ENCODE measurements around the gene GSTT2B.
"Not testable (repeated sequence)": the region's sequence is repeated elsewhere in the genome, so short reads cannot be mapped to it uniquely, and the experiment has no call there.

Gene GSTT2B

GRCh38 chr22:23984430-23984829 is 23.4 kb upstream of the GSTT2B start:
- DNase-seq = no peak

- DNase-seq = not testable (repeated sequence)
Measured at GRCh38 chr22:23980567-23980966, 19.6 kb upstream of the GSTT2B start.

GRCh38 chr22:23979557-23980240 is 18.7 kb upstream of the GSTT2B start, which contains the start of gene GSTT2:
Gene GSTT2, plus strand, starts transcription at chr22:23980134.
- DNase-seq = not testable (repeated sequence)

- not testable (repeated sequence) for DNase-seq
Measured at GRCh38 chr22:23977304-23977703, 16.3 kb upstream of the GSTT2B start.

- not testable (repeated sequence) for DNase-seq
Measured at GRCh38 chr22:23974836-23975352, 13.9 kb upstream of the GSTT2B start.

- DNase-seq = not testable (repeated sequence)
Measured at GRCh38 chr22:23974345-23974744, 13.3 kb upstream of the GSTT2B start, which contains the start of gene DDT. Gene DDT, minus strand, starts transcription at chr22:23974441. Its CDS starts 27 bp downstream, at chr22:23974414.

- not testable (repeated sequence) for DNase-seq
Measured at GRCh38 chr22:23971927-23972326, 10.9 kb upstream of the GSTT2B start.

- no peak for DNase-seq
Measured at GRCh38 chr22:23970816-23971486, 10.0 kb upstream of the GSTT2B start.

- no peak for DNase-seq
Measured at GRCh38 chr22:23970201-23970641, 9.2 kb upstream of the GSTT2B start.

- no peak for DNase-seq
Measured at GRCh38 chr22:23969071-23969470, 8.1 kb upstream of the GSTT2B start.

- DNase-seq = not testable (repeated sequence)
Measured at GRCh38 chr22:23966568-23966967, 5.6 kb upstream of the GSTT2B start, which contains the start of gene DDTL. Gene DDTL, plus strand, starts transcription at chr22:23966888. Its CDS starts 27 bp downstream, at chr22:23966915.

GRCh38 chr22:23966094-23966493 is 5.1 kb upstream of the GSTT2B start:
- not testable (repeated sequence) for DNase-seq

GRCh38 chr22:23956301-23956900 is 4.6 kb downstream of the GSTT2B start:
- DNase-seq = not testable (repeated sequence)

- DNase-seq = not testable (repeated sequence)
Measured at GRCh38 chr22:23955886-23956285, 5.1 kb downstream of the GSTT2B start.

GRCh38 chr22:23954991-23955305 is 6.0 kb downstream of the GSTT2B start:
- DNase-seq = not testable (repeated sequence)

- not testable (repeated sequence) for DNase-seq
Measured at GRCh38 chr22:23954193-23954990, 6.6 kb downstream of the GSTT2B start.

- DNase-seq = not testable (repeated sequence)
Measured at GRCh38 chr22:23953485-23953884, 7.5 kb downstream of the GSTT2B start.

- DNase-seq = not testable (repeated sequence)
Measured at GRCh38 chr22:23952794-23953405, 8.1 kb downstream of the GSTT2B start.

- not testable (repeated sequence) for DNase-seq
Measured at GRCh38 chr22:23951383-23951782, 9.6 kb downstream of the GSTT2B start.

- DNase-seq = not testable (repeated sequence)
Measured at GRCh38 chr22:23949764-23950163, 11.2 kb downstream of the GSTT2B start.

GRCh38 chr22:23947391-23947790 is 13.6 kb downstream of the GSTT2B start:
- not testable (repeated sequence) for DNase-seq

- not testable (repeated sequence) for DNase-seq
Measured at GRCh38 chr22:23940166-23940565, 20.8 kb downstream of the GSTT2B start.
